ENCODE measurements around the gene ITGB6. TPM values are rescaled to one million over a fixed set of nuclear protein-coding genes. Genes with fewer than 3 reads are reported as not detected.

Gene ITGB6
- total RNA-seq, 2 donors from 2014 or later, result 13.2 to 24.6 TPM

DNA sequence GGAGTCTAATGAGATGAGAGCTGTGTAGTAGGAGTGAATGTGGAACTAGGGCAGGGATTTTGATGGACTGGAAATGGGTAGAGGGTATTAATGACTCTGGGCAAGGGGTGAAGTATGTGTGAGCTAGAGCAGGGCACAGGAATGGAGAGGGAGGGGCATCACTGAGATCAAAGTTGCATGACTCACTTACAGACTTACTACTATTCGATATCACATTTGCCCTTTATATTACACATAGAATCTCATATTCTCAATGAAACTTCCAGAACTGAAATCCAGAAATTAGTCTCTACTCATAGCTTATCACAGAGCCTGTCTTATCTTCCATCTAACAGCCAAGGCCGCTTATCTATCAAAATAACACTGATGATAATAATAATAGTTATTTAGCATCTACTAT lies 20.0 kb upstream of the ITGB6 start:
- H3K4me3 ChIP-seq, result no peak overlapping the region
- peaks cover 11% of the 10 kb centered on the region for H3K4me1 ChIP-seq
- no peaks in the 10 kb centered on the region for H3K27me3 ChIP-seq
- H3K27ac ChIP-seq, result no peak overlapping the region
- intact Hi-C loops (cut with DNase I), result no loop called here
- DNase-seq, result no peak
- TF ChIP-seq, protein P1, sequence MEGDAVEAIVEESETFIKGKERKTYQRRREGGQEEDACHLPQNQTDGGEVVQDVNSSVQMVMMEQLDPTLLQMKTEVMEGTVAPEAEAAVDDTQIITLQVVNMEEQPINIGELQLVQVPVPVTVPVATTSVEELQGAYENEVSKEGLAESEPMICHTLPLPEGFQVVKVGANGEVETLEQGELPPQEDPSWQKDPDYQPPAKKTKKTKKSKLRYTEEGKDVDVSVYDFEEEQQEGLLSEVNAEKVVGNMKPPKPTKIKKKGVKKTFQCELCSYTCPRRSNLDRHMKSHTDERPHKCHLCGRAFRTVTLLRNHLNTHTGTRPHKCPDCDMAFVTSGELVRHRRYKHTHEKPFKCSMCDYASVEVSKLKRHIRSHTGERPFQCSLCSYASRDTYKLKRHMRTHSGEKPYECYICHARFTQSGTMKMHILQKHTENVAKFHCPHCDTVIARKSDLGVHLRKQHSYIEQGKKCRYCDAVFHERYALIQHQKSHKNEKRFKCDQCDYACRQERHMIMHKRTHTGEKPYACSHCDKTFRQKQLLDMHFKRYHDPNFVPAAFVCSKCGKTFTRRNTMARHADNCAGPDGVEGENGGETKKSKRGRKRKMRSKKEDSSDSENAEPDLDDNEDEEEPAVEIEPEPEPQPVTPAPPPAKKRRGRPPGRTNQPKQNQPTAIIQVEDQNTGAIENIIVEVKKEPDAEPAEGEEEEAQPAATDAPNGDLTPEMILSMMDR (IDR thresholded peaks at IDR 0.05), result no peak
- H3K36me3 ChIP-seq, result no peaks in the 10 kb centered on the region
- H3K9me3 ChIP-seq, result no peaks in the 10 kb centered on the region
- no peak overlapping the region for H3K9ac ChIP-seq (ENCODE audit: low read depth in 2 of 2, low read length in 2 of 2)

DNA sequence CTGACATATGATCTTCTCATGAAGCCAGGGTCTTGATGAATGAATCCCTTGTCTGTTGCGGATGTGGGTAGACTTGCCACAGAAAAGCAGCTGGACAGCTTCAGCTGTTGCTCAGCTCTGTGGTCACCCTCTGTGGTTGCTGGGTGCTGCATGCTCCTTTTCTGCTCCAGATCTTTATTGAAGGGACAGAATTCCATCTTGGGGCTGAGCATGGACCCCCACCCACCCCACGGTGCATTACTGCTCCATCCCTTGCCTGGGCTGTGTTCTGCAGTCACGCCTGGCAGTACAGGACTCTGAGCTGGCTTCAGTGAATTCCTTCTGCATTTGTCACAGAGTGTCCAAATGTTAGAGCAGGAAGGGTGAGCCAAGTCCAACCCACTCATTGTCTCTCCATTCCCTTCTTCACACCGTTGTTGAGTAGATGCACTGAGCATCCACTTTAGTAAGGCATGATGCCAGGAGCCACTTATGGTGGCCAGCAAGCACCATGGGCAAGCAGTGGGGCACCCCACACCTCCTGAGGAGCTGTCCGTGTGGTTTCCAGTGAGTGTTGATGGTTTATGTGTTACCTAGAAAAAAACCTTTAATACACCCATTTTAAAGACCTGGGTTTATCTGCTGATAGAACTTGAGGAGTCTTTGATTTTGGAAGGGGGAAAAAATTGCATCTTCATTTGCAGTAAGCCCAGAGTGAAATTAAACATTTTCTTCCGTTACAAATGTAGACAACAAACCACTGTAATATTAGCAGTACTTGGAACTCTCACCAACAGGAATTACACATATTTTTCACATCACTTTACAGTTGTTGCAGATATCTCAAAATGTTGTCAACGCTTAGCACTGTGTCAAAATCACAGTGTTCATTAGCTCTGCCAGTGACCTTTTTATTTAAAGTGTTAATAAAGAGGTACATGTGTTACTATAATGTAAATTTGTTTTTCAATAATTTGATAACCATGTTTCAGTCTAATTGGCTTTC lies 14.7 kb upstream of the ITGB6 start:
- H3K4me1 ChIP-seq, result no peaks in the 10 kb centered on the region
- H3K4me3 ChIP-seq, result no peak overlapping the region
- TF ChIP-seq, protein P1 (IDR thresholded peaks at IDR 0.05), result no peak
- no peak overlapping the region for H3K27ac ChIP-seq
- intact Hi-C loops (cut with DNase I), result loop anchor here (5.0 kb wide), 1 partner anchor 107 kb away; no protein-coding TSS in a partner anchor
- no peaks in the 10 kb centered on the region for H3K36me3 ChIP-seq
- no peak overlapping the region for H3K9ac ChIP-seq (ENCODE audit: low read depth in 2 of 2, low read length in 2 of 2)
- H3K27me3 ChIP-seq, result no peaks in the 10 kb centered on the region
- no peaks in the 10 kb centered on the region for H3K9me3 ChIP-seq
- no peak for DNase-seq

DNA sequence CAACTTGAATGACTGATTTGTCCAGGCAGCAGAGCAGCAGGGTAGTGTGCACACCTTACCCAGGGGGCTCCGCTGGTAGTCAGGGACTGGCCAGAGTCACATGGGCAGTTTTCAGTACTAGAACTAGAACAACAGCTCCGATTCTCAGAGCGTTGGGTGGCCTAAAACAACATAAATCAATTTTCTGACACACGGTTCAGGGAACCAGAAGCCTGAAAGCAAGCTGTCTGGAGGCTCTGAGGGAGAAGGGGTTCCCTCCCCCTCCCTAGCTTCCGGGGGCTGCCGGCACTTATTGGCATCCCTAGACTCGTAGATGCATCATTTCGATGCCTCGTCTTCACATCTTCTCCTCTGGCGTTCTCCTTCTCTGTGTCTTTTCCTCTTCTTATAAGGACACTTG lies 13.4 kb upstream of the ITGB6 start:
- H3K27ac ChIP-seq, result no peak overlapping the region
- DNase-seq, result no peak
- H3K9ac ChIP-seq (ENCODE audit: low read depth in 2 of 2, low read length in 2 of 2), result no peak overlapping the region

DNA sequence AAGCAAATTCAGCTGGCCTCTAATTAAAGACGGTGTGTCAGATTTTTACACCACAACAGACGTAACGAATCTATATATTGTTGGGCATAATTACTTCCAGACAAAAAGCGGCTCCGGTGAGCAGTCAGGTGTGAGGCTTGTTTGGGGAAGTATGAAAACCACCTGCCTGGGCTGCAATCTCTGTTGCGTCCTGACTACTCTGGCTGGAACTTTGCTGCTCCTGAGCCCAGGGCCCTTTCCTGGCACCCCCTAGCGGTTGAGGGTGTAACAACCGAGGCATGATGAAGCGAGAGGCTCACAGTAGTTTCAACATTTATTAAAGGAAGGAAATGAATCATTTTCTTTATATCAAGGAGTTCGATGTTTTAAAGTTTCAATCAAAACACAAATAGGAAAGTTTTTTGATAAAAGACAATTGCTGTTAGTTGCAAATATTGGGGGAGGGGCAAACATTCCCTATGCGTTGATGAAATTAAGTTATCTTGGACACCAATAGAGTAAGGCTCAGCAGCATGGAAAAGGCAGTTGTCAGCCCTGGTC lies 10.6 kb upstream of the ITGB6 start:
- Histone ChIP-seq H3K9ac (ENCODE audit: low read depth in 2 of 2, low read length in 2 of 2) (no peak overlapping the region), H3K4me1 (no peaks in the 10 kb centered on the region)

More for the DNA sequence above, 13.4 kb upstream of the ITGB6 start:
- H3K4me3 ChIP-seq, result no peak overlapping the region
- no peaks in the 10 kb centered on the region for H3K27me3 ChIP-seq
- H3K36me3 ChIP-seq, result no peaks in the 10 kb centered on the region
- TF ChIP-seq, protein P1 (IDR thresholded peaks at IDR 0.05), result no peak
- no peaks in the 10 kb centered on the region for H3K9me3 ChIP-seq
- H3K4me1 ChIP-seq, result no peaks in the 10 kb centered on the region
- intact Hi-C loops (cut with DNase I), result loop anchor here (5.0 kb wide), 1 partner anchor 106 kb away; no protein-coding TSS in a partner anchor

DNA sequence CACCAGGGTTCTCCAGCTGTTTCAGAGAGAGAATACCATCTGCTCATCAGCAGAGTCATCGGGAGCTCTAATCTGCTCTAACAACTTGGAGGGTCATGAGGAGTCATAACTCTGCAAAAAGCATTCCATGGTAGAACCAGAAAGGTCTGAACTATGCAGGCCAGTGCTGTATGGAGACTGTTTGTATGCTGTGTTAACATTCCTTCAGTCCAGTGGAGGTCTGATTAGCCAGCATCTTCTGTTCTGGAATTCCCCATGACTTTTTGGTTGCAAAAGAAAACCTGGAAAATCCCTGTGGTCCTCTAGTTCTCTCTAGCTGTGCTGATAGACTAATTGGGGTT lies 9.4 kb upstream of the ITGB6 start:
- DNase-seq, result no peak
- peak overlapping the region; percentile 82 for H3K27ac ChIP-seq
- no peak overlapping the region for H3K4me3 ChIP-seq
- no peaks in the 10 kb centered on the region for H3K36me3 ChIP-seq
- TF ChIP-seq, protein P1 (IDR thresholded peaks at IDR 0.05), result no peak
- intact Hi-C loops (cut with DNase I), result no loop called here
- no peaks in the 10 kb centered on the region for H3K27me3 ChIP-seq
- no peaks in the 10 kb centered on the region for H3K4me1 ChIP-seq
- H3K9ac ChIP-seq (ENCODE audit: low read depth in 2 of 2, low read length in 2 of 2), result no peak overlapping the region
- H3K9me3 ChIP-seq, result no peaks in the 10 kb centered on the region

More for the DNA sequence above, 10.6 kb upstream of the ITGB6 start:
- H3K9me3 ChIP-seq, result no peaks in the 10 kb centered on the region
- H3K27ac ChIP-seq, result no peak overlapping the region
- peak; percentile 89 for DNase-seq
- intact Hi-C loops (cut with DNase I), result loop anchor here (5.0 kb wide), 1 partner anchor 103 kb away; no protein-coding TSS in a partner anchor
- no peaks in the 10 kb centered on the region for H3K27me3 ChIP-seq
- no peak overlapping the region for H3K4me3 ChIP-seq
- TF ChIP-seq, protein P1 (IDR thresholded peaks at IDR 0.05), result peak; percentile 92
- no peaks in the 10 kb centered on the region for H3K36me3 ChIP-seq
